ENCODE results near the gene NUDC.
A peak's percentile ranks its signal among the peaks of the same experiment; 100 is the strongest.
"Not testable (repeated sequence)": the region's sequence is repeated elsewhere in the genome, so short reads cannot be mapped to it uniquely, and the experiment has no call there.

Gene NUDC

GRCh38 chr1:26921540-26922430 lies at the start of gene NUDC:
TSS of gene NUDC (plus strand) at chr1:26921743. CDS start at chr1:26921849, 106 bp downstream.
- DNase-seq: peak; percentile 99

DNA sequence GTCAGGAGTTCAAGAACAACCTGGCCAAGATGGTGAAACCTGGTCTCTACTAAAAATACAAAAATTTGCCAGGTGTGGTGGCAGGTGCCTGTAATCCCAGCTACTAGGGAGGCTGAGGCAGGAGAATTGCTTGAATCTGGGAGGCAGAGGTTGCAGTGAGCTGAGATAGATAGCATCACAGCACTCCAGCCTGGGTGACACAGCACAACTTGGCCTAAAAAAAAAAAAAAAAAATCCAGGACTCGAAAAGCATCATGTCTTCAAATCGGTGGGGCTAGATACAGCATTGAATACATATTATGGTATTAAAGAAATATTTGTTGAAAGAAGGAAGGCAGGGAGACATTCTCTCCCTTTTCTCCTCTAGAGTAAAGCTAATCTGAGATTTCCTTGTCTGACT lies 48.4 kb upstream of the NUDC start:
- not testable (repeated sequence) for DNase-seq

GRCh38 chr1:26874896-26875295 lies 46.6 kb upstream of the NUDC start:
- DNase-seq: no peak

- DNase-seq: no peak
Measured at GRCh38 chr1:26877326-26877725, 44.2 kb upstream of the NUDC start.

GRCh38 chr1:26879793-26880192 lies 41.8 kb upstream of the NUDC start:
- no peak for DNase-seq

GRCh38 chr1:26881611-26882010 lies 39.9 kb upstream of the NUDC start:
- DNase-seq: not testable (repeated sequence)

GRCh38 chr1:26882696-26883463 lies 38.7 kb upstream of the NUDC start:
- no peak for DNase-seq

GRCh38 chr1:26887125-26887524 lies 34.4 kb upstream of the NUDC start:
- DNase-seq: peak; percentile 53

- no peak for DNase-seq
Measured at GRCh38 chr1:26888231-26888630, 33.3 kb upstream of the NUDC start.

- peak; percentile 91 for DNase-seq
Measured at GRCh38 chr1:26889551-26890466, 31.7 kb upstream of the NUDC start, which contains the start of gene GPN2. TSS of gene GPN2 (minus strand) at chr1:26890283. CDS start at chr1:26890096, 187 bp downstream.

DNA sequence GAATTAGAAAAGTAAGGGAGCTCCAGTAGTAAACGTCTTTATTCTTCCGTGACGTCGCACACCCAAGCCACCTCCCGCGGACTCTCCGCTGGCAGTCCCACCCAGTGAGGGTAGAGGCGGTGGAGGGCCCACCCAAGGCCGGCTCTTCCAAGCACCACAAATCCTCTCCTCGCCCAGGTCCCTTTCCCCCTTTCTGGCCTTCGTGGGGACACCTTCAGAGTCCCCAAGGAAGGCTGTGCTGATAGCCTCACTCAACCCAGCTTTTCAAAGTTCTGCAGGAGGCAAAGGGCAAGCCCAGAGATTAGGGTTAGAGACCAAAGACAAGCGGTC lies 31.1 kb upstream of the NUDC start:
- DNase-seq: no peak

GRCh38 chr1:26894263-26894662 lies 27.3 kb upstream of the NUDC start:
- DNase-seq: no peak

DNA sequence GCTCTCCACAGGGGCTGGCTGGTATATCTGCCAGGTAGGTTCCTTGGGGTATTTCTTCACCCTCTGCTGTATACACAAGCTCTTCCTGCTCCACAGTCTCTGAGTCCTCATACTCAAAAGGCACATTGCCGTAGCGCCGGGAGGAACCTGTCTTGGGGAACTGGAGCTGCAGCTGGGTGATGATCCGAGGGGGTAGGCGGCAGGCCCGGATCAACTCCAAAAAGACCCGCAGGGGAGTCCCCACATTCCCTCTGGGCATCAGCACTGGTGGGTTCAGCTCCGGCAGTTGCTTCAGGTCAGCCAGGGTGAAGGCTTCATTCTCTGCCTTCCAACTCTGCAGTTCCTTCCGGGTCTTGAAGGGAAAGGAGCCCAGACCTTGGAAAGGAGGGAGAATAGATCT lies 24.2 kb upstream of the NUDC start:
- DNase-seq: no peak

GRCh38 chr1:26900001-26900814 lies 21.3 kb upstream of the NUDC start, which contains the start of gene GPATCH3:
TSS of gene GPATCH3 (minus strand) at chr1:26900467. CDS start at chr1:26900442, 25 bp downstream.
- peak; percentile 95 for DNase-seq

DNA sequence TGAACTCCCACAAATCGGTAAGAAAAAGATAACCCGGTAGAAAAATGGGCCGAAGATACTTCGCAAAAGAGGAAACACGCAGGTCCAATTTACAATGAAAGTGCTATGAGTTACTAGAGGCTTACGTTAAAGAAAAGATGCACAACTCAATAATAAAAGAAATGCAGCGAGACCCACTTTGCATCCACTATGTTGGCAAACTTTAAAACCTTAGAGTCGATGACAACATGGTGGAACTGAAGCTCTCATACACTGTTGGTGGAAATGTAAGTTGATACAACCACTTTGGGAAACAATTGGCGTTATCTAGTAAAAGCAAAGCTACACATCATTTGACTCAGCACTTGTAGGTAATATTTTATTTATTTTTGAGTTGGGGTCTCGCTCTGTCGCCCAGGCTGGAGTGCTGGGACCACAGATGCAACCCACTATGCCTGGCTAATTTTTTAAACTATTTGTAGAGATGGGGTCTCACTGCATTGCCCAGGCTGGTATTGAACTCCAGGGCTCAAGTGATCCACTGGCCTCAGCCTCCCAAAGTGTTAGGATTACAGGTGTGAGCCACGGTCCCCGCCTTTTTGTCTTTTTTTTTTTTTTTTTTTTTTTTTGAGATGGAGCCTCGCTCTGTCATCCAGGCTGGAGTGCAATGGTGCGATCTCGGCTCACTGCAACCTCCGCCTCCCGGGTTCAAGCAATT lies 20.6 kb upstream of the NUDC start:
- DNase-seq: no peak

- DNase-seq: no peak
Measured at GRCh38 chr1:26907071-26907917, 14.2 kb upstream of the NUDC start.

- no peak for DNase-seq
Measured at GRCh38 chr1:26909951-26910342, 11.6 kb upstream of the NUDC start.

DNA sequence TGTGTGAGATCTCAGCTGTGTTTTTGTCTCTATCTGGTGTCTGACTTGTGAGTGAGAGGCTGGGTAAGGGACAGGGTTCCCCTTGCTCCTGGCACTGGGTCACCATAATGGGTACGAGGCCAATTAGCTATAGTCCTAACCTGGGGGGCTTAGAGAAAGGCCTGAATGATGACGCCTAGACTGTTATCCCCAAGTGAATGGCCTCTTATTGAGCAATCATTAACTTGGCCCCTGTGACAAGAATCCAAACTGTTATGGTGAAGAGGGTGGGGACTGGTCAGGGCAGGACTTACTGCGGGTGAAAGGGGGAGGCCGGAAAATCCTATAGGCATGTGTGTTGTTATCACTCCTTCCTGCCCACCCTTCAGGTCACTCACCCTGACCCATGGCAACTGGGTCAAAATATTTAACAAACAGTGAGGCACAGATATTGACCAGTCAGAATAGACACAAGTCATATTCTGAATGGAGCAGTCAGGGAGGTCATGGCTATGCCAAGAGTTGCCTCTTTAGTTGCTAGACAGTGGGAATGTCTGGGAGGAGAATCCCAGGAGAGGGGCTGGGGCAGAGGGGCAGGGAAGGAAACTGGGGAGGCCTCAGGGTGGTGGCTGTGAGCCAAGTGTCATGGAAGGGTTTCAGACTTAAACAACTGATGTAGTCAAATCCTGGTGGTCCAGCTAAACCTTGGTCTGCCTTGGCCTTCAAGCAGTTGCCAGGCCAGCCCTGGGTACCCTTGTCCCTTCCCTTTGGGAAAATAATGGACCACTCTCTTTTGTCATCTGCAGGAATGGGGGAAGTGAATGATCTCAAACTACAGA lies 11.0 kb upstream of the NUDC start:
- DNase-seq: no peak

- DNase-seq: no peak
Measured at GRCh38 chr1:26911399-26912146, 10.0 kb upstream of the NUDC start.
